K562 (cell line): ENCODE measurements around the gene NT5E. TPM values are rescaled to one million over a fixed set of nuclear protein-coding genes. Genes with fewer than 3 reads are reported as not detected.

Experiments
- ATAC-seq: fragments of 200-7000 bp; cut with Tn5 transposase; 3 replicates; pipeline ENCODE4 v1.9.1; 2020; ENCODE audit warnings: moderate library complexity
- BruUV-seq: library from RNA; stranded (reverse); fragments of 400-500 nt; replicated peaks from 2 replicates; lab custom pipeline; 2021; lab: Mats Ljungman, UMichigan
- CTCF ChIA-PET: fragments of 300-600 bp; formaldehyde crosslinking; extraction: SDS; loops from one replicate; lab custom pipeline; 2021; ENCODE audit warnings: low intra/inter-chr PET ratio; lab: Yijun Ruan, JAX
- POLR2A ChIA-PET: fragments of 300-600, 350-650 bp; sonication (Branson Sonifier 250); formaldehyde crosslinking; extraction: SDS; loops from one replicate; lab custom pipeline; 2021; ENCODE audit warnings: antibody characterized with exemption, inconsistent platforms; lab: Yijun Ruan, JAX
- DNase-seq, 4 experiments: peaks; one replicate each; pipeline versions ENCODE4 v3.0.0 to v3.0.0-alpha.2; 2011 to 2018; ENCODE audit warnings: low spot score in 3 of 4, mixed read lengths in 3 of 4; ENCODE audit errors: extremely low read depth in 1 of 4
- FAIRE-seq: peaks from 2 replicates; lab custom pipeline; 2011; peaks lifted over from hg19 to GRCh38; lab: Jason Lieb, UNC
- H2AFZ ChIP-seq: 2 replicates; pipeline ENCODE4 v1.6.0; 2011; ENCODE audit warnings: low read depth, low read length, control low read depth, inconsistent platforms
- H3K27ac ChIP-seq: fragments of 200-600 bp; 3 replicates; pipeline ENCODE4 v1.8.0; 2011; ENCODE audit warnings: low read depth, mild to moderate bottlenecking, control low read depth, inconsistent platforms, low read length, moderate library complexity, mixed read lengths; ENCODE audit errors: extremely low read depth
- H3K27me3 ChIP-seq, 2 experiments: fragments of 300-600 bp in 1 of 2; 2 replicates in 1 of 2; 3 replicates in 1 of 2; pipeline versions ENCODE4 v1.6.0 to v1.8.0; 2011; ENCODE audit warnings: inconsistent platforms in 2 of 2, low read length in 2 of 2, mild to moderate bottlenecking in 1 of 2, mixed read lengths in 1 of 2, moderate library complexity in 1 of 2; ENCODE audit not compliant: control insufficient read depth in 2 of 2, insufficient read depth in 2 of 2
- H3K36me3 ChIP-seq: fragments of 300-600 bp; 3 replicates; pipeline ENCODE4 v1.8.0; 2011; ENCODE audit warnings: mild to moderate bottlenecking, low read length, inconsistent platforms; ENCODE audit not compliant: control insufficient read depth, insufficient read depth
- H3K4me1 ChIP-seq, 2 experiments: fragments of 200-600 bp in 1 of 2; replicated peaks in 1 of 2; 2 replicates in 1 of 2; 3 replicates in 1 of 2; pipeline versions ENCODE4 v1.5.1 to v1.8.0; 2011; ENCODE audit warnings: inconsistent platforms in 2 of 2, low read length in 2 of 2, mild to moderate bottlenecking in 1 of 2, mixed read lengths in 1 of 2, moderate library complexity in 1 of 2; ENCODE audit not compliant: control insufficient read depth in 2 of 2, insufficient read depth in 2 of 2
- H3K4me2 ChIP-seq: 2 replicates; pipeline ENCODE4 v1.6.1; 2011; ENCODE audit warnings: low read length, control low read depth, inconsistent platforms, mixed read lengths; ENCODE audit not compliant: insufficient read depth
- H3K4me3 ChIP-seq: fragments of 200-600 bp; sonication (generic), shearing (Covaris generic); 2 replicates; pipeline ENCODE4 v1.5.1; 2016; ENCODE audit warnings: control low read depth, inconsistent platforms
- H3K79me2 ChIP-seq: fragments of 200-600 bp; 3 replicates; pipeline ENCODE4 v1.8.0; 2011; ENCODE audit warnings: low read length, inconsistent platforms; ENCODE audit not compliant: control insufficient read depth, insufficient read depth
- H3K9ac ChIP-seq, 2 experiments: 2 replicates each; pipeline versions ENCODE4 v1.6.0 to v1.6.1; 2011; ENCODE audit warnings: low read depth in 2 of 2, low read length in 2 of 2, control low read depth in 1 of 2, inconsistent platforms in 1 of 2, mild to moderate bottlenecking in 1 of 2, mixed read lengths in 1 of 2; ENCODE audit not compliant: insufficient read depth in 1 of 2
- H3K9me1 ChIP-seq: one replicate; pipeline ENCODE4 v1.6.0; 2011; ENCODE audit warnings: inconsistent platforms, mild to moderate bottlenecking, low read length, moderate library complexity; ENCODE audit not compliant: control insufficient read depth, insufficient read depth
- H3K9me3 ChIP-seq: replicated peaks from 2 replicates; pipeline ENCODE4 v1.5.1; 2011; ENCODE audit warnings: low read depth, low read length, inconsistent platforms; ENCODE audit not compliant: control insufficient read depth, insufficient read depth
- H4K20me1 ChIP-seq: replicated peaks from 2 replicates; pipeline ENCODE4 v1.6.1; 2011; ENCODE audit warnings: low read length, inconsistent platforms, mixed read lengths; ENCODE audit not compliant: control insufficient read depth, insufficient read depth
- HOXB6 ChIP-seq: fragments of 250-450 bp; sonication (Bioruptor Pico); IDR thresholded peaks from 2 replicates; pipeline ENCODE4 v1.5.1; 2022; ENCODE audit warnings: mild to moderate bottlenecking, borderline replicate concordance
- PHF8 ChIP-seq: fragments of 200-600 bp; sonication (generic); IDR thresholded peaks from 2 replicates; pipeline ENCODE4 v1.6.1; 2012; ENCODE audit warnings: mixed run types, mild to moderate bottlenecking, inconsistent platforms, low read length, moderate library complexity, borderline replicate concordance
- POLR3G ChIP-seq: IDR thresholded peaks from 2 replicates; pipeline ENCODE4 v1.6.1; 2011; ENCODE audit not compliant: insufficient read length, insufficient replicate concordance; ENCODE audit errors: extremely low read depth
- SPI1 ChIP-seq: IDR thresholded peaks from 2 replicates; pipeline ENCODE4 v1.6.1; 2011; ENCODE audit warnings: low read depth, low read length, control low read depth, borderline replicate concordance
- TBL1XR1 ChIP-seq, 2 experiments: IDR thresholded peaks; 2 replicates each; pipeline ENCODE4 v1.6.1; 2012; ENCODE audit warnings: improper control_type of control experiment in 2 of 2, low read length in 2 of 2, mild to moderate bottlenecking in 1 of 2
- ZFP36 ChIP-seq: fragments of 150-350 bp; IDR thresholded peaks from 2 replicates; pipeline ENCODE4 v1.6.1; 2018; ENCODE audit warnings: low read length, low read depth; ENCODE audit not compliant: partially characterized antibody
- ZSCAN32 ChIP-seq: fragments of 450-650 bp; formaldehyde crosslinking; IDR thresholded peaks from 2 replicates; pipeline ENCODE4 v1.4.0; 2020; ENCODE audit warnings: mild to moderate bottlenecking, moderate library complexity
- WGBS: fragments of 100-300 bp; shearing (Covaris generic); methylation state at CpG from one replicate; pipeline ENCODE4 v1.1.6; 2016; ENCODE audit warnings: low coverage, mixed read lengths; ENCODE audit not compliant: insufficient coverage; ENCODE audit errors: missing lambda C conversion rate; 5-methylcytosine and 5-hydroxymethylcytosine counted together
- in situ Hi-C: fragments of 300-500 bp; cut with MboI; formaldehyde crosslinking; loops from 4 replicates; pipeline ENCODE4 v1.15.0; 2018; ENCODE audit warnings: inconsistent platforms, mixed read lengths
- intact Hi-C: fragments of 100-400 bp; cut with micrococcal nuclease; formaldehyde crosslinking; loops from 2 replicates; pipeline ENCODE4 v1.14.2; 2022
- polyA plus RNA-seq, 8 experiments: library from polyadenylated mRNA; depleted of rRNA in 4 of 8; stranded (reverse) in 5 of 8; unstranded in 3 of 8; fragments of >200 nt; fragmentation: Nextera tagmentation in 2 of 8; fragmentation: Illumina TruSeq in 1 of 8; extraction: Ambion mirVana in 2 of 8; extraction: Trizol in 1 of 8; gene quantifications; 2 replicates each; pipeline versions ENCODE4 v1.2.1 to v1.2.3, GENCODE V29; 2011 to 2014; ENCODE audit warnings: inconsistent platforms in 1 of 8, missing spikeins in 1 of 8
- total RNA-seq, 7 experiments: library from RNA; depleted of rRNA in 6 of 7; stranded (reverse); fragments of >200 nt in 6 of 7; fragmentation: Illumina TruSeq in 2 of 7; extraction: Trizol in 2 of 7; gene quantifications; 2 replicates each; pipeline versions ENCODE4 v1.2.1 to v1.2.3, GENCODE V29; 2011 to 2021; ENCODE audit warnings: low replicate concordance in 1 of 7
- TF ChIP-seq, protein P1 (sequence below), 2 experiments: fragments of 250-450 bp in 1 of 2; fragments of 450-650 bp in 1 of 2; sonication (Bioruptor Pico) in 1 of 2; IDR thresholded peaks; 2 replicates each; pipeline versions ENCODE4 v1.6.1 to v1.8.0; 2016 to 2021; ENCODE audit warnings: mild to moderate bottlenecking in 2 of 2, moderate library complexity in 2 of 2, missing compliant biosample characterization in 1 of 2, missing genetic modification characterization in 1 of 2
- TF ChIP-seq, protein P2 (sequence below): fragments of 250-450 bp; sonication (Bioruptor Pico); IDR thresholded peaks from 2 replicates; pipeline ENCODE4 v1.6.1; 2021; ENCODE audit warnings: mild to moderate bottlenecking
- TF ChIP-seq, protein P3 (sequence below): fragments of 250-450 bp; sonication (Bioruptor Pico); IDR thresholded peaks from 2 replicates; pipeline ENCODE4 v1.4.0; 2020
- TF ChIP-seq, protein P4 (sequence below): fragments of 250-450 bp; sonication (Bioruptor Pico); IDR thresholded peaks from 2 replicates; pipeline ENCODE4 v1.8.0; 2022; ENCODE audit warnings: moderate library complexity, mild to moderate bottlenecking, inconsistent platforms
- TF ChIP-seq, protein P5 (sequence below): fragments of 450-650 bp; IDR thresholded peaks from 2 replicates; pipeline ENCODE4 v1.6.1; 2017; ENCODE audit warnings: mild to moderate bottlenecking, moderate library complexity

Gene NT5E
- total and polyA plus RNA-seq, 9 of the 15 experiments (the other 6 are each of a cell fraction or from before 2014, with no cell fraction given) = 0.01 to 0.13 TPM; not detected in 7

DNA sequence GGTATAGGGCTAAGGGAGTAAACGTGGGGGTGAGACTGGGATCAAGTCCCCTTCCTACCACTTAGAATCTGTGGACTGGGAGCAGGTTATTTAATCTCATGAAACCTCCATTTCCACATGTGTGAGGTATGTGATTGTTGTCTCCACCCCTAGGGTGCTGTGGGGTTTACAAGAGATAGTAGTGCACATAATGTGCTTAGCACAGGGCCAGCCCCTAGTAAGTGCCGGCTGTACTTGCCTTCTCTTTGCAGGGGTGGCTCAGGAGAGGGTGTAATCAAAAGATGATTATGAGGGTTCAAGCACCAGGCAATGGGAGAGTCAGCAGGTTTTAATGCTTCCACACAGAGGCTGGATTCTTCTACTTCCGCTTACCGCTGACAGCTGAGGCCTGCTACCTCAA lies 6.9 kb downstream of the NT5E start:
- Histone ChIP-seq H3K9ac (no peak overlapping the region), H2AFZ (no peak overlapping the region), H3K4me1 (no peaks in the 10 kb centered on the region), H3K9me3 (no peaks in the 10 kb centered on the region), H3K4me3 (no peak overlapping the region), H3K27ac (no peak overlapping the region), H3K27me3 (0 out of 5 replicates have a peak, but pooled peaks cover 0 to 4% of the 10 kb centered on the region in 2 experiments), H3K79me2 (no peaks in the 10 kb centered on the region), H3K9me1 (no peaks in the 10 kb centered on the region), H3K4me2 (no peak overlapping the region), H3K36me3 (no peaks in the 10 kb centered on the region), H4K20me1 (no peaks in the 10 kb centered on the region)
- 2% methylated on average over 4 of the region's 4 CpGs for WGBS
- intact Hi-C loops (no loop called here), in situ Hi-C loops (no loop called here)
- ATAC-seq (peak; percentile 51; the same call in 2 of the 3 replicates), FAIRE-seq (no peak), DNase-seq (no peak)
- ChIA-PET POLR2A (interaction anchor here (1.2 to 1.4 kb wide), 2 partner anchors 11 to 26 kb away, joined by 3 to 4 read pairs; no protein-coding TSS in a partner anchor), CTCF (no interaction called here)
- BruUV-seq = no TSS peak
- TF ChIP-seq HOXB6 (CRISPR knock-in tag) (no peak), ZSCAN32 (CRISPR knock-in tag) (no peak), POLR3G (no peak), PHF8 (no peak), ZFP36 (no peak), TBL1XR1 (IDR thresholded peaks at IDR 0.05; ENCODE audit: low read length in 2 of 2) (no peak), SPI1 (no peak)
- TF ChIP-seq, protein P1, sequence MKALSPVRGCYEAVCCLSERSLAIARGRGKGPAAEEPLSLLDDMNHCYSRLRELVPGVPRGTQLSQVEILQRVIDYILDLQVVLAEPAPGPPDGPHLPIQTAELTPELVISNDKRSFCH (CRISPR knock-in tag; IDR thresholded peaks at IDR 0.05) = no peak
- TF ChIP-seq, protein P1 (tag; IDR thresholded peaks at IDR 0.05) = no peak
- TF ChIP-seq, protein P2, sequence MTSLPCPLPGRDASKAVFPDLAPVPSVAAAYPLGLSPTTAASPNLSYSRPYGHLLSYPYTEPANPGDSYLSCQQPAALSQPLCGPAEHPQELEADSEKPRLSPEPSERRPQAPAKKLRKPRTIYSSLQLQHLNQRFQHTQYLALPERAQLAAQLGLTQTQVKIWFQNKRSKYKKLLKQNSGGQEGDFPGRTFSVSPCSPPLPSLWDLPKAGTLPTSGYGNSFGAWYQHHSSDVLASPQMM (CRISPR knock-in tag) = no peak
- TF ChIP-seq, protein P3, sequence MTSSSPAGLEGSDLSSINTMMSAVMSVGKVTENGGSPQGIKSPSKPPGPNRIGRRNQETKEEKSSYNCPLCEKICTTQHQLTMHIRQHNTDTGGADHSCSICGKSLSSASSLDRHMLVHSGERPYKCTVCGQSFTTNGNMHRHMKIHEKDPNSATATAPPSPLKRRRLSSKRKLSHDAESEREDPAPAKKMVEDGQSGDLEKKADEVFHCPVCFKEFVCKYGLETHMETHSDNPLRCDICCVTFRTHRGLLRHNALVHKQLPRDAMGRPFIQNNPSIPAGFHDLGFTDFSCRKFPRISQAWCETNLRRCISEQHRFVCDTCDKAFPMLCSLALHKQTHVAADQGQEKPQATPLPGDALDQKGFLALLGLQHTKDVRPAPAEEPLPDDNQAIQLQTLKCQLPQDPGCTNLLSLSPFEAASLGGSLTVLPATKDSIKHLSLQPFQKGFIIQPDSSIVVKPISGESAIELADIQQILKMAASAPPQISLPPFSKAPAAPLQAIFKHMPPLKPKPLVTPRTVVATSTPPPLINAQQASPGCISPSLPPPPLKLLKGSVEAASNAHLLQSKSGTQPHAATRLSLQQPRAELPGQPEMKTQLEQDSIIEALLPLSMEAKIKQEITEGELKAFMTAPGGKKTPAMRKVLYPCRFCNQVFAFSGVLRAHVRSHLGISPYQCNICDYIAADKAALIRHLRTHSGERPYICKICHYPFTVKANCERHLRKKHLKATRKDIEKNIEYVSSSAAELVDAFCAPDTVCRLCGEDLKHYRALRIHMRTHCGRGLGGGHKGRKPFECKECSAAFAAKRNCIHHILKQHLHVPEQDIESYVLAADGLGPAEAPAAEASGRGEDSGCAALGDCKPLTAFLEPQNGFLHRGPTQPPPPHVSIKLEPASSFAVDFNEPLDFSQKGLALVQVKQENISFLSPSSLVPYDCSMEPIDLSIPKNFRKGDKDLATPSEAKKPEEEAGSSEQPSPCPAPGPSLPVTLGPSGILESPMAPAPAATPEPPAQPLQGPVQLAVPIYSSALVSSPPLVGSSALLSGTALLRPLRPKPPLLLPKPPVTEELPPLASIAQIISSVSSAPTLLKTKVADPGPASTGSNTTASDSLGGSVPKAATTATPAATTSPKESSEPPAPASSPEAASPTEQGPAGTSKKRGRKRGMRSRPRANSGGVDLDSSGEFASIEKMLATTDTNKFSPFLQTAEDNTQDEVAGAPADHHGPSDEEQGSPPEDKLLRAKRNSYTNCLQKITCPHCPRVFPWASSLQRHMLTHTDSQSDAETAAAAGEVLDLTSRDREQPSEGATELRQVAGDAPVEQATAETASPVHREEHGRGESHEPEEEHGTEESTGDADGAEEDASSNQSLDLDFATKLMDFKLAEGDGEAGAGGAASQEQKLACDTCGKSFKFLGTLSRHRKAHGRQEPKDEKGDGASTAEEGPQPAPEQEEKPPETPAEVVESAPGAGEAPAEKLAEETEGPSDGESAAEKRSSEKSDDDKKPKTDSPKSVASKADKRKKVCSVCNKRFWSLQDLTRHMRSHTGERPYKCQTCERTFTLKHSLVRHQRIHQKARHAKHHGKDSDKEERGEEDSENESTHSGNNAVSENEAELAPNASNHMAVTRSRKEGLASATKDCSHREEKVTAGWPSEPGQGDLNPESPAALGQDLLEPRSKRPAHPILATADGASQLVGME (CRISPR knock-in tag) = no peak
- TF ChIP-seq, protein P4, sequence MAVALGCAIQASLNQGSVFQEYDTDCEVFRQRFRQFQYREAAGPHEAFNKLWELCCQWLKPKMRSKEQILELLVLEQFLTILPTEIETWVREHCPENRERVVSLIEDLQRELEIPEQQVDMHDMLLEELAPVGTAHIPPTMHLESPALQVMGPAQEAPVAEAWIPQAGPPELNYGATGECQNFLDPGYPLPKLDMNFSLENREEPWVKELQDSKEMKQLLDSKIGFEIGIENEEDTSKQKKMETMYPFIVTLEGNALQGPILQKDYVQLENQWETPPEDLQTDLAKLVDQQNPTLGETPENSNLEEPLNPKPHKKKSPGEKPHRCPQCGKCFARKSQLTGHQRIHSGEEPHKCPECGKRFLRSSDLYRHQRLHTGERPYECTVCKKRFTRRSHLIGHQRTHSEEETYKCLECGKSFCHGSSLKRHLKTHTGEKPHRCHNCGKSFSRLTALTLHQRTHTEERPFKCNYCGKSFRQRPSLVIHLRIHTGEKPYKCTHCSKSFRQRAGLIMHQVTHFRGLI = no peak
- TF ChIP-seq, protein P5, sequence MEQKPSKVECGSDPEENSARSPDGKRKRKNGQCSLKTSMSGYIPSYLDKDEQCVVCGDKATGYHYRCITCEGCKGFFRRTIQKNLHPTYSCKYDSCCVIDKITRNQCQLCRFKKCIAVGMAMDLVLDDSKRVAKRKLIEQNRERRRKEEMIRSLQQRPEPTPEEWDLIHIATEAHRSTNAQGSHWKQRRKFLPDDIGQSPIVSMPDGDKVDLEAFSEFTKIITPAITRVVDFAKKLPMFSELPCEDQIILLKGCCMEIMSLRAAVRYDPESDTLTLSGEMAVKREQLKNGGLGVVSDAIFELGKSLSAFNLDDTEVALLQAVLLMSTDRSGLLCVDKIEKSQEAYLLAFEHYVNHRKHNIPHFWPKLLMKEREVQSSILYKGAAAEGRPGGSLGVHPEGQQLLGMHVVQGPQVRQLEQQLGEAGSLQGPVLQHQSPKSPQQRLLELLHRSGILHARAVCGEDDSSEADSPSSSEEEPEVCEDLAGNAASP = no peak
